Loucy (cell line): ENCODE data around the gene PRUNE2.

Experiments used
- H2AFZ ChIP-seq: fragments of 200-600 bp; sonication (generic); 2 replicates; pipeline ENCODE4 v1.6.0; 2016; ENCODE audit warnings: antibody characterized with exemption, mild to moderate bottlenecking, low read length, moderate library complexity
- H3F3A ChIP-seq: fragments of 200-600 bp; 2 replicates; pipeline ENCODE4 v1.6.0; 2016; ENCODE audit warnings: antibody characterized with exemption, low read depth, mild to moderate bottlenecking
- H3K27me3 ChIP-seq: fragments of 200-600 bp; sonication (generic); 2 replicates; pipeline ENCODE4 v1.6.1; 2014; ENCODE audit warnings: low read length, mild to moderate bottlenecking; ENCODE audit not compliant: insufficient read depth, poor library complexity, severe bottlenecking
- H3K36me3 ChIP-seq: fragments of 200-600 bp; sonication (generic); 2 replicates; pipeline ENCODE4 v1.6.1; 2016; ENCODE audit warnings: low read length; ENCODE audit not compliant: insufficient read depth
- H3K4me1 ChIP-seq: fragments of 200-600 bp; sonication (generic); 2 replicates; pipeline ENCODE4 v1.5.1; 2014; ENCODE audit warnings: low read length, mild to moderate bottlenecking; ENCODE audit not compliant: insufficient read depth, poor library complexity, severe bottlenecking
- H3K4me2 ChIP-seq: fragments of 200-600 bp; sonication (generic); 2 replicates; pipeline ENCODE4 v1.6.0; 2014; ENCODE audit warnings: antibody characterized with exemption, low read length, low read depth, mild to moderate bottlenecking; ENCODE audit not compliant: poor library complexity, severe bottlenecking
- H3K4me3 ChIP-seq: fragments of 200-600 bp; sonication (generic); 2 replicates; pipeline ENCODE4 v1.5.1; 2014; ENCODE audit warnings: low read length, mild to moderate bottlenecking, mixed read lengths; ENCODE audit not compliant: poor library complexity, severe bottlenecking
- H3K79me2 ChIP-seq: fragments of 200-600 bp; sonication (generic); 2 replicates; pipeline ENCODE4 v1.6.1; 2014; ENCODE audit warnings: low read length; ENCODE audit not compliant: insufficient read depth
- H3K9ac ChIP-seq: fragments of 200-600 bp; sonication (generic); 2 replicates; pipeline ENCODE4 v1.6.0; 2014; ENCODE audit warnings: mild to moderate bottlenecking, low read depth, low read length, moderate library complexity; ENCODE audit not compliant: poor library complexity, severe bottlenecking
- H3K9me2 ChIP-seq: fragments of 200-600 bp; sonication (generic); replicated peaks from 2 replicates; pipeline ENCODE4 v1.6.1; 2016; ENCODE audit warnings: low read depth, low read length, mixed read lengths
- H3K9me3 ChIP-seq: fragments of 200-600 bp; sonication (generic); 2 replicates; pipeline ENCODE4 v1.6.1; 2014; ENCODE audit warnings: mild to moderate bottlenecking, antibody characterized with exemption, low read length, low read depth; ENCODE audit not compliant: insufficient read depth
- H4K20me1 ChIP-seq: fragments of 200-600 bp; sonication (generic); 2 replicates; pipeline ENCODE4 v1.6.0; 2014; ENCODE audit warnings: antibody characterized with exemption, low read length, mild to moderate bottlenecking; ENCODE audit not compliant: insufficient read depth, poor library complexity, severe bottlenecking
- EZH2phosphoT487 ChIP-seq: fragments of 200-600 bp; IDR thresholded peaks from 2 replicates; pipeline ENCODE4 v1.6.1; 2018; ENCODE audit warnings: antibody characterized with exemption, mild to moderate bottlenecking, moderate library complexity, borderline replicate concordance
- TF ChIP-seq, protein P1 (sequence below): fragments of 200-600 bp; sonication (generic); conservative IDR thresholded peaks from 2 replicates; pipeline ENCODE4 v1.5.1; 2014; ENCODE audit warnings: mild to moderate bottlenecking, antibody characterized with exemption, low read length

The PRUNE2 gene

DNA sequence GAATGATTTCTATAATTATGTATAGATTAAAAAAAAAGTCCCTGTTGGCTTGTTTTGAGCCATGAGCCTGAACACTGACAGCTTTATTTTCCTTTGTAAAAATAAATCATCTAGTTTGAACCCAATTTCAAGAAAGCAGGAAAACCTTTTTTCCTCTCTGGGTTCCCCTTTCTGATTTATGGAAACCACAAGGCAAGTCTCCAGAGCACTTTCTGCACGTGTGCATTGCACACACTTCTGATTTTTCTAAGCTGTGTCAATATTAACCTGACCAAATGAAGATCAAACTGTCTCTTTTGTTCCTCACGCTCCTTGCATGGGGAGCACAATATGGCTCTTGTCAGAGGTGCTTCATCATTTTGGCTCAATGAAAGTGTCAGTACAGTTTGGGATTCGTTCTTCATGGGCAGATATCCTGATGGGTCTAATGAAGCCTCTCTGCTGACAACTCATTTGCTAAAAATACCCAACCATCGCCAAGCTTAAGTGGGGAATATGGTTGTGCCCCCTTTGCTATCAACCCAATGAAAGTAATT lies 180.8 kb downstream of the PRUNE2 start:
- no peak for TF ChIP-seq EZH2phosphoT487
- TF ChIP-seq, protein P1, sequence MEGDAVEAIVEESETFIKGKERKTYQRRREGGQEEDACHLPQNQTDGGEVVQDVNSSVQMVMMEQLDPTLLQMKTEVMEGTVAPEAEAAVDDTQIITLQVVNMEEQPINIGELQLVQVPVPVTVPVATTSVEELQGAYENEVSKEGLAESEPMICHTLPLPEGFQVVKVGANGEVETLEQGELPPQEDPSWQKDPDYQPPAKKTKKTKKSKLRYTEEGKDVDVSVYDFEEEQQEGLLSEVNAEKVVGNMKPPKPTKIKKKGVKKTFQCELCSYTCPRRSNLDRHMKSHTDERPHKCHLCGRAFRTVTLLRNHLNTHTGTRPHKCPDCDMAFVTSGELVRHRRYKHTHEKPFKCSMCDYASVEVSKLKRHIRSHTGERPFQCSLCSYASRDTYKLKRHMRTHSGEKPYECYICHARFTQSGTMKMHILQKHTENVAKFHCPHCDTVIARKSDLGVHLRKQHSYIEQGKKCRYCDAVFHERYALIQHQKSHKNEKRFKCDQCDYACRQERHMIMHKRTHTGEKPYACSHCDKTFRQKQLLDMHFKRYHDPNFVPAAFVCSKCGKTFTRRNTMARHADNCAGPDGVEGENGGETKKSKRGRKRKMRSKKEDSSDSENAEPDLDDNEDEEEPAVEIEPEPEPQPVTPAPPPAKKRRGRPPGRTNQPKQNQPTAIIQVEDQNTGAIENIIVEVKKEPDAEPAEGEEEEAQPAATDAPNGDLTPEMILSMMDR, result no peak
- H3K9me3 ChIP-seq, result no peaks in the 10 kb centered on the region
- H3K4me2 ChIP-seq, result no peak overlapping the region
- H4K20me1 ChIP-seq, result no peaks in the 10 kb centered on the region
- H3K9ac ChIP-seq, result no peak overlapping the region
- H3K4me3 ChIP-seq, result no peak overlapping the region
- no peaks in the 10 kb centered on the region for H3K79me2 ChIP-seq
- no peaks in the 10 kb centered on the region for H3K36me3 ChIP-seq
- H3K4me1 ChIP-seq, result no peaks in the 10 kb centered on the region
- no peaks in the 10 kb centered on the region for H3K9me2 ChIP-seq
- no peaks in the 10 kb centered on the region for H3F3A ChIP-seq
- no peak overlapping the region for H2AFZ ChIP-seq
- H3K27me3 ChIP-seq, result no peaks in the 10 kb centered on the region

- H3K9me2 ChIP-seq, result no peaks in the 10 kb centered on the region
- no peak overlapping the region for H3K9ac ChIP-seq
- H2AFZ ChIP-seq, result no peak overlapping the region
- no peaks in the 10 kb centered on the region for H3K4me1 ChIP-seq
- no peak overlapping the region for H3K4me3 ChIP-seq
- H3K9me3 ChIP-seq, result no peaks in the 10 kb centered on the region
- H3K4me2 ChIP-seq, result no peak overlapping the region
- no peaks in the 10 kb centered on the region for H4K20me1 ChIP-seq
- H3K36me3 ChIP-seq, result no peaks in the 10 kb centered on the region
- no peaks in the 10 kb centered on the region for H3K27me3 ChIP-seq
- no peaks in the 10 kb centered on the region for H3F3A ChIP-seq
- no peaks in the 10 kb centered on the region for H3K79me2 ChIP-seq
- no peak for TF ChIP-seq EZH2phosphoT487
- TF ChIP-seq, protein P1, result no peak
Measured at GRCh38 chr9:76720245-76720644, 185.7 kb downstream of the PRUNE2 start.

GRCh38 chr9:76718166-76718565 lies 187.7 kb downstream of the PRUNE2 start:
- no peak overlapping the region for H3K4me3 ChIP-seq
- no peaks in the 10 kb centered on the region for H3K4me1 ChIP-seq
- H3K4me2 ChIP-seq, result no peak overlapping the region
- H4K20me1 ChIP-seq, result no peaks in the 10 kb centered on the region
- H3K9ac ChIP-seq, result no peak overlapping the region
- no peaks in the 10 kb centered on the region for H3K27me3 ChIP-seq
- no peaks in the 10 kb centered on the region for H3K36me3 ChIP-seq
- H3K9me2 ChIP-seq, result no peaks in the 10 kb centered on the region
- no peak overlapping the region for H2AFZ ChIP-seq
- no peaks in the 10 kb centered on the region for H3K79me2 ChIP-seq
- no peak for TF ChIP-seq EZH2phosphoT487
- TF ChIP-seq, protein P1, result peak; percentile 32
- no peaks in the 10 kb centered on the region for H3F3A ChIP-seq
- no peaks in the 10 kb centered on the region for H3K9me3 ChIP-seq
